ENCODE results near the gene MATK.

DNA sequence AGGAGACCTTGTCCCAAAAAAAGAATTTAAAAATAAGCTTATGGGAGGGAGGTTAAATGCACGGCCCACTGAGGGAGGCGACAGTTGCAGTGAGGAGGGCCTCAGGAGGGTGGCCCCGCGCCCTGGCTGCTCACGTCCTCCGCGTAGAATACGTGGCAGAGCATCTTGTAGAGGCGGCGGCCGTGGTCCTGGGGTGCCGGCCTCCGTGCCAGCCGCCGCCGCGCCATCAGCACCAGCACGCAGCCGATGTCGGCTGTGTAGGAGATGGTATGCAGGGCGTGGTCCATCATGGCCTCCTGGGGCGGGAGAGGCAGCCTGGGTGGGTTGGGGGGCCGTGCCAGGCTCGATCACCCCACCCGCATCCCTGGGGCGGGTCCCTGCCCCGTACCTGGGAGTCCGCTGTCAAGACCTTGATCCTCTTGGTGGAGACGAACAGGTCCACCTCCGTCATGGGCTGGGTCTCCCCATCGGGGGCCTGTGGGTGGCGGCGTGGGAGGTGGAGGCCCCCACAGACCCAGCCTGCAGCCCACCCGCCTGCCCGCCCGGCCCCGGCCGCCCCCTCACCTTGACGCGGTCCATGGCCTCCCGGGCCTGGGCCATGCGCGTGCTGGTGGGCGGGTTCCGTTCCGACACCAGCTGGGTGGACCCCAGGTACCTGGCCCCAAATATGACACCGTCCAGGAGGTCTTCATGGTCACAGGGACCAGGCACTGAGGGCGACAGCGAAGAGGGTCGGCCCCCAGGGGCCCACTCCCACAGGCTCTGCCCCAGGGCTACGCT lies 32.4 kb downstream of the MATK start:
- TF ChIP-seq, protein P1, sequence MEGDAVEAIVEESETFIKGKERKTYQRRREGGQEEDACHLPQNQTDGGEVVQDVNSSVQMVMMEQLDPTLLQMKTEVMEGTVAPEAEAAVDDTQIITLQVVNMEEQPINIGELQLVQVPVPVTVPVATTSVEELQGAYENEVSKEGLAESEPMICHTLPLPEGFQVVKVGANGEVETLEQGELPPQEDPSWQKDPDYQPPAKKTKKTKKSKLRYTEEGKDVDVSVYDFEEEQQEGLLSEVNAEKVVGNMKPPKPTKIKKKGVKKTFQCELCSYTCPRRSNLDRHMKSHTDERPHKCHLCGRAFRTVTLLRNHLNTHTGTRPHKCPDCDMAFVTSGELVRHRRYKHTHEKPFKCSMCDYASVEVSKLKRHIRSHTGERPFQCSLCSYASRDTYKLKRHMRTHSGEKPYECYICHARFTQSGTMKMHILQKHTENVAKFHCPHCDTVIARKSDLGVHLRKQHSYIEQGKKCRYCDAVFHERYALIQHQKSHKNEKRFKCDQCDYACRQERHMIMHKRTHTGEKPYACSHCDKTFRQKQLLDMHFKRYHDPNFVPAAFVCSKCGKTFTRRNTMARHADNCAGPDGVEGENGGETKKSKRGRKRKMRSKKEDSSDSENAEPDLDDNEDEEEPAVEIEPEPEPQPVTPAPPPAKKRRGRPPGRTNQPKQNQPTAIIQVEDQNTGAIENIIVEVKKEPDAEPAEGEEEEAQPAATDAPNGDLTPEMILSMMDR (IDR thresholded peaks at IDR 0.05): no peak
- TF ChIP-seq NR3C1 (CRISPR knock-in tag; conservative IDR thresholded peaks at IDR 0.05; ENCODE audit: low read depth) (no peak), CREM (CRISPR knock-in tag; IDR thresholded peaks at IDR 0.05) (no peak), NR2C2 (CRISPR knock-in tag; IDR thresholded peaks at IDR 0.05) (no peak), SP1 (CRISPR knock-in tag; conservative IDR thresholded peaks at IDR 0.05) (no peak), ZNF396 (CRISPR knock-in tag; IDR thresholded peaks at IDR 0.05; ENCODE audit: borderline replicate concordance) (no peak), NFYB (CRISPR knock-in tag; conservative IDR thresholded peaks at IDR 0.05; ENCODE audit: low read depth) (no peak), FOXP1 (CRISPR knock-in tag; IDR thresholded peaks at IDR 0.05; ENCODE audit: borderline replicate concordance) (no peak), ESRRA (CRISPR knock-in tag; IDR thresholded peaks at IDR 0.05; ENCODE audit: borderline replicate concordance) (no peak), PRRX2 (CRISPR knock-in tag; IDR thresholded peaks at IDR 0.05) (no peak), FOXJ3 (CRISPR knock-in tag; IDR thresholded peaks at IDR 0.05; ENCODE audit: borderline replicate concordance) (no peak)
- TF ChIP-seq, protein P2, sequence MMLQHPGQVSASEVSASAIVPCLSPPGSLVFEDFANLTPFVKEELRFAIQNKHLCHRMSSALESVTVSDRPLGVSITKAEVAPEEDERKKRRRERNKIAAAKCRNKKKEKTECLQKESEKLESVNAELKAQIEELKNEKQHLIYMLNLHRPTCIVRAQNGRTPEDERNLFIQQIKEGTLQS (CRISPR knock-in tag; conservative IDR thresholded peaks at IDR 0.05): no peak
- TF ChIP-seq, protein P3, sequence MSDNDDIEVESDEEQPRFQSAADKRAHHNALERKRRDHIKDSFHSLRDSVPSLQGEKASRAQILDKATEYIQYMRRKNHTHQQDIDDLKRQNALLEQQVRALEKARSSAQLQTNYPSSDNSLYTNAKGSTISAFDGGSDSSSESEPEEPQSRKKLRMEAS (CRISPR knock-in tag; IDR thresholded peaks at IDR 0.05): no peak
